Uterus (tissue), 4 donors: ENCODE data around the gene LGALS1. TPM values are rescaled to one million over a fixed set of nuclear protein-coding genes. Genes with fewer than 3 reads are reported as not detected.

Experiments used
- DNase-seq, 2 donors: peaks; one replicate each; pipeline ENCODE4 v3.0.0-alpha.2; 2019 to 2020
- H3K27ac ChIP-seq, 2 donors: fragments of 200-600 bp; sonication (generic); 1 replicate in 1 of 2; 2 replicates in 1 of 2; pipeline ENCODE4 v1.5.1; 2016 to 2018
- H3K27me3 ChIP-seq, 2 donors: fragments of 200-600 bp; sonication (generic); one replicate each; pipeline ENCODE4 v1.5.1; 2018 to 2019; ENCODE audit warnings: control low read depth in 1 of 2
- H3K36me3 ChIP-seq, 2 donors: fragments of 200-600 bp; sonication (generic); one replicate each; pipeline ENCODE4 v1.5.1; 2019; ENCODE audit warnings: control low read depth in 1 of 2
- H3K4me1 ChIP-seq, 2 donors: fragments of 200-600 bp; sonication (generic); one replicate each; pipeline ENCODE4 v1.5.1; 2018 to 2019; ENCODE audit warnings: control low read depth in 1 of 2
- H3K4me3 ChIP-seq, 2 donors: fragments of 200-600 bp; sonication (generic); 1 replicate in 1 of 2; 2 replicates in 1 of 2; pipeline ENCODE4 v1.5.1; 2018 to 2019; ENCODE audit warnings: mild to moderate bottlenecking in 1 of 2
- H3K9me3 ChIP-seq, 2 donors: fragments of 200-600 bp; sonication (generic); one replicate each; pipeline ENCODE4 v1.5.1; 2019; ENCODE audit warnings: control low read depth in 1 of 2
- POLR2A ChIP-seq, 2 donors: fragments of 450-650 bp; IDR thresholded peaks; one replicate each; pipeline ENCODE4 v1.6.1; 2016; ENCODE audit warnings: antibody characterized with exemption in 2 of 2, mild to moderate bottlenecking in 1 of 2, moderate library complexity in 1 of 2
- intact Hi-C: fragments of 100-400 bp; cut with DNase I; formaldehyde crosslinking; loops from one replicate; pipeline ENCODE4 v1.15.1; 2023; ENCODE audit warnings: low total_unique reads
- total RNA-seq, 4 donors: library from RNA; depleted of rRNA in 3 of 4; stranded (reverse); fragments of >200 nt in 3 of 4; gene quantifications; one replicate each; pipeline versions ENCODE4 v1.1.0 to v1.2.4, GENCODE V29; 2014 to 2023
- TF ChIP-seq, protein P1 (sequence below), 4 experiments: fragments of 200-600 bp in 2 of 4; fragments of 450-650 bp in 2 of 4; sonication (generic) in 2 of 4; IDR thresholded peaks; one replicate each; pipeline ENCODE4 v1.5.1; 2016 to 2019; ENCODE audit warnings: antibody characterized with exemption in 4 of 4, mild to moderate bottlenecking in 2 of 4, moderate library complexity in 1 of 4
- donor health status: DM: yes; HTN: yes; CAD: no.

LGALS1 gene
- total RNA-seq, 4 donors from 2014 or later: 1,421 to 3,100 (median 2,146) TPM

DNA sequence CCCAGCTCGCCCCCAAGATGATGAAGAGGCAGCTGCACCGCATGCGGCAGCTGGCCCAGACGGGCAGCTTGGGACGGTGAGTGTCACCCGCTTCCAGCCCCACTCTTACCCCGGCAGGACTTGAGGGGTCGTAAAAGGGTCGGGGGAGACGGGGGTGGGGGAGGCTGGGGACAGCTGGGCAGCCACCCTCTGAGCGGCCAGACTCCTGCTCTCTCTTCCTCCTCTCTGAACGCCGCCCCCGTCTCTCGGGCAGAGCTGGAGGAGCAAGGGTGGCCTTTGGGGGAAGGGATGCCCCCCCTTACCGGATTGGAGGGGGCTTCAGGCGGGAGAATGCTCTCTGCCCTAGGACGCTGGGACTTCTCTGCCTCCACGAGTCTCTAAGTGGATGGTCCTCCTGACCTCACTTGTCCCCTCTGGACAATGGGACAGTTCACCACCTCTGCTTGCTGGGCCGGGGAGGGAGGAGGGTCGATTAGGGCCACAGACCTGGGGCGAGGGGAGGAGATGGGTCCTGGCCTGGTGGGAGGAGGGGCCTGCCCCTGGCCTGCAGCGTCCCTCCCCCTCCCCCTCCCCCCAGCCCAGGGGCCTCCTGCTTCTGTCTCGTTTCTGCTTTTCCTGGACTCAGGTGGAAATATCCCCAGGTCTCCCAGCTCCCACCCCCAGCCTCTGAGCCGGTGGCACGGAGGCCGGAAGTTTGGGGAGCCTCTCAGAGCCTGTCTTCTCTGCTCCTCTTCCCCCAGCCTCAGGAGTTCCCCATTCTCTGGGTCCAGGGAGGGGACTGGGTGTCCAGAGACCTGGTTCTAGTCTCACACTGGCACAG, 35.5 kb upstream of the LGALS1 start:
- H3K27me3 ChIP-seq: no peaks in the 10 kb centered on the region
- intact Hi-C loops: loop anchor here (5.0 to 10.0 kb wide), 2 partner anchors 42 to 155 kb away; no protein-coding TSS in a partner anchor
- no peaks in the 10 kb centered on the region for H3K36me3 ChIP-seq
- H3K4me3 ChIP-seq: peak overlapping the region; percentile 29 to 63
- peak overlapping the region; percentile 43 to 89 for H3K27ac ChIP-seq
- H3K9me3 ChIP-seq: no peaks in the 10 kb centered on the region
- peaks cover 0 to 14% of the 10 kb centered on the region in 2 donors for H3K4me1 ChIP-seq
- no peak for DNase-seq
- TF ChIP-seq, protein P1, sequence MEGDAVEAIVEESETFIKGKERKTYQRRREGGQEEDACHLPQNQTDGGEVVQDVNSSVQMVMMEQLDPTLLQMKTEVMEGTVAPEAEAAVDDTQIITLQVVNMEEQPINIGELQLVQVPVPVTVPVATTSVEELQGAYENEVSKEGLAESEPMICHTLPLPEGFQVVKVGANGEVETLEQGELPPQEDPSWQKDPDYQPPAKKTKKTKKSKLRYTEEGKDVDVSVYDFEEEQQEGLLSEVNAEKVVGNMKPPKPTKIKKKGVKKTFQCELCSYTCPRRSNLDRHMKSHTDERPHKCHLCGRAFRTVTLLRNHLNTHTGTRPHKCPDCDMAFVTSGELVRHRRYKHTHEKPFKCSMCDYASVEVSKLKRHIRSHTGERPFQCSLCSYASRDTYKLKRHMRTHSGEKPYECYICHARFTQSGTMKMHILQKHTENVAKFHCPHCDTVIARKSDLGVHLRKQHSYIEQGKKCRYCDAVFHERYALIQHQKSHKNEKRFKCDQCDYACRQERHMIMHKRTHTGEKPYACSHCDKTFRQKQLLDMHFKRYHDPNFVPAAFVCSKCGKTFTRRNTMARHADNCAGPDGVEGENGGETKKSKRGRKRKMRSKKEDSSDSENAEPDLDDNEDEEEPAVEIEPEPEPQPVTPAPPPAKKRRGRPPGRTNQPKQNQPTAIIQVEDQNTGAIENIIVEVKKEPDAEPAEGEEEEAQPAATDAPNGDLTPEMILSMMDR (IDR thresholded peaks at IDR 0.05): no peak
- no peak for TF ChIP-seq POLR2A (IDR thresholded peaks at IDR 0.05)

DNA sequence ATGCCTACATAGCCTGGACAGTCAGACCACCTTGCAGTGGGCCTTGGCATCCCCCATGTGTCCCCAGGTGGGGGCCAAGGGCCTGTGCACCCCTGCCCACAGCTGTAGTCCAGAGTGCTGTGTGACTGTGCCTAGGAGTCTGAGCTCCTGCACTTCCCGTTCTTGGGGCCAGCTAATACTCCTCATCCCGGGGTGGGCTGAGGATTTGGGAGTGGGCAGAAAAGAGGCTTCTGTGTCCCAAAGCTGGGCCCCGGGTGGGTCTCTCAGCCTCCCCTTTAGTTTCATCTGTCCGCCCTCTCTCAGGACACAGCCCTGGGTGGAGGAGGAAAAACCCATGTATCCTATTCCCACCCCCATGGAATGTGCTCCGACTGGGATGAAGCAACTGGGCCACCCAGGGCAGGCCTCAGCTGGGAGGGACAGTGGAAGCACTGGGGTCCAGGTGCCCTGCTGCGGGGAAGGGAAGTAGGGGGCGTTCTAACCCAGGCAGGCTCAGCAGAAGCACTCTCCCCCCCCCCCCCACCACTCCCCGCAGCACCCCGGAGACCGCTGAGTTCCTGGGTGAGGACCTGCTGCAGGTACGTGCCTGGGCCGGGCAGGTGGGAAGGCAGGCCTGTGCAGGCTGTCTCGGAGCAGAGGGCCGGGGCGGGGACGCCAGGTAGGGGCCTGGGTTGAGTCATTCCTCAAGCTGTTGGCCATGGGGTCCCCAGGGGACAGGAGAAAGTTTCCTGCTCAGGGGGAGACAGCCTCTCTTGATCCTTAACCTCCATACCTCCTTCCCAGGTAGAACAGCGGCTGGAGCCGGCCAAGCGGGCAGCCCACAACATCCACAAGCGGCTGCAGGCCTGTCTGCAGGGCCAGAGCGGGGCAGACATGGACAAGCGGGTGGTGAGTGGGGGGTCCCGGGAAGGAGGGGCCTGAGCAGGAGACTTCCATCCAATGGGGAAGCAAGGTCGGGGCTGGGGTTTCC, 34.6 kb upstream of the LGALS1 start:
- TF ChIP-seq, protein P1 (IDR thresholded peaks at IDR 0.05): no peak
- no peak for TF ChIP-seq POLR2A (IDR thresholded peaks at IDR 0.05)
- peak overlapping the region in 1 of 2 donors; percentile 89 for H3K27ac ChIP-seq

DNA sequence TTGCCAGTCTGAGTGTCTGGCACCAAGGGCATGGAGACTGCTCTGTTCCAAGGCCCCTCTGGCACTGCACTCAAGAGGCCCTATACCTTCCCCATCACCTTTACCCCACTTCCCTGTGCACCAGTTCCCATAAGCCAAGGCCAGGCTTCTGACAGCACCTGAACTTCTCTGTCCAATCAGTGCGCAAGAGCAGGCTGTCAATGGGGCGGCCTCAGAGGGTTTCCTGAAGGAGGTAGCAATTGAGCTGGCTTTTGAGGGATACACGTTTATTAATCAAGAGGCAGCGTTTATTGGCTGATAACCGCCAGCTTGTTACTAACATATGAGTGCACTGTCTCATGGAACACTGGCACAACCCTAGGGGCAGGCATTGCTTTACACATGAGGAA, 33.9 kb upstream of the LGALS1 start:
- no peak overlapping the region for H3K27ac ChIP-seq
- no peak overlapping the region for H3K4me3 ChIP-seq
- TF ChIP-seq POLR2A (IDR thresholded peaks at IDR 0.05): no peak
- TF ChIP-seq, protein P1 (IDR thresholded peaks at IDR 0.05): no peak
- no peaks in the 10 kb centered on the region for H3K9me3 ChIP-seq
- no peak for DNase-seq
- H3K27me3 ChIP-seq: no peaks in the 10 kb centered on the region
- intact Hi-C loops: loop anchor here (5.0 to 10.0 kb wide), 2 partner anchors 41 to 153 kb away; no protein-coding TSS in a partner anchor
- H3K36me3 ChIP-seq: no peaks in the 10 kb centered on the region
- H3K4me1 ChIP-seq: peaks cover 0 to 14% of the 10 kb centered on the region in 2 donors

More for the DNA sequence above, 34.6 kb upstream of the LGALS1 start:
- peaks cover 0 to 14% of the 10 kb centered on the region in 2 donors for H3K4me1 ChIP-seq
- H3K27me3 ChIP-seq: no peaks in the 10 kb centered on the region
- DNase-seq: no peak
- H3K4me3 ChIP-seq: peak overlapping the region in 1 of 2 donors; percentile 63
- no peaks in the 10 kb centered on the region for H3K36me3 ChIP-seq
- intact Hi-C loops: loop anchor here (5.0 to 10.0 kb wide), 2 partner anchors 41 to 154 kb away; no protein-coding TSS in a partner anchor
- H3K9me3 ChIP-seq: no peaks in the 10 kb centered on the region

DNA sequence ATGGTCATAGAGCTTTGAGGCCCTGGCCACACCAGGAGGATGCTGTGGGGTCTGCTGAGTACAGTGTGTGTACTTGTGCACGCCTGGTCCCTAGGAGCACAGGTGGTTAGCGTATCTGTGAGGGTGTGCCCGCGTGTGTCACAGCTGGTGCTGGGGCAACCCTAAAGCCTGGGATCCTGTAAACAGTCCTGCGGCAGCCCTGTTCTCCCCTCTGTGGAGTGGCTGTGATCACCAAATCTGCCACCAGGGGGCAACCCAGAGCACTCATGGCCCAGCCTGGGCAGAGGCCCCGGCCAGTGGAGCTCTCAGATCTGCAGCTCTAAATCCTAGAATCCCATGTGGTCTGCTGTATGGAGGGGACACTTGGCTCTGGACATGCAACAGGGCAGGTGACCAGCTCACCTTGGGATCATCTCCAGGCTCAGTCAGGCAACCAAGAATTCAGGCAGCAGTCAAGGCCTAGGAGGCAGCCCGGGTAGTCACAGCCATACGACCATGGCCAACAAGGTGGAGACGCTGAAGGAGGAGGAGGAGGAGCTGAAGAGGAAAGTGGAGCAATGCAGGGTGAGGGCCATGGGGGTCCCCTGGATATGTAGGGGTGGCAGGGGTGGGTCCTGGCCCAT, 32.1 kb upstream of the LGALS1 start:
- peaks cover 0 to 14% of the 10 kb centered on the region in 2 donors for H3K4me1 ChIP-seq
- TF ChIP-seq, protein P1 (IDR thresholded peaks at IDR 0.05): peak; percentile 87 to 93 (median 91)
- no peak for TF ChIP-seq POLR2A (IDR thresholded peaks at IDR 0.05)
- peak; percentile 86 to 89 for DNase-seq
- no peaks in the 10 kb centered on the region for H3K36me3 ChIP-seq
- intact Hi-C loops: loop anchor here (5.0 to 10.0 kb wide), 2 partner anchors 39 to 151 kb away; no protein-coding TSS in a partner anchor
- no peaks in the 10 kb centered on the region for H3K9me3 ChIP-seq
- no peak overlapping the region for H3K4me3 ChIP-seq
- H3K27me3 ChIP-seq: no peaks in the 10 kb centered on the region
- H3K27ac ChIP-seq: no peak overlapping the region
